K562 (cell line): ENCODE measurements around the gene FOXM1. TPM values are rescaled to one million over a fixed set of nuclear protein-coding genes. Genes with fewer than 3 reads are reported as not detected.

Experiments used
- ADNP ChIP-seq: fragments of 200-800 bp; sonication (Bioruptor generic); IDR thresholded peaks from 2 replicates; pipeline ENCODE4 v1.6.1; 2016; ENCODE audit warnings: missing genetic modification characterization, missing compliant biosample characterization
- BRD9 ChIP-seq: fragments of 450-650 bp; IDR thresholded peaks from 2 replicates; pipeline ENCODE4 v1.6.1; 2018; ENCODE audit warnings: low read depth; ENCODE audit not compliant: partially characterized antibody
- CBX5 ChIP-seq: IDR thresholded peaks from 2 replicates; pipeline ENCODE4 v1.6.1; 2014; ENCODE audit warnings: low read depth, borderline replicate concordance
- EHMT2 ChIP-seq: fragments of 450-650 bp; IDR thresholded peaks from 2 replicates; pipeline ENCODE4 v1.6.1; 2018; ENCODE audit warnings: antibody characterized with exemption
- ELK1 ChIP-seq: sonication (generic); formaldehyde crosslinking; IDR thresholded peaks from 2 replicates; pipeline ENCODE4 v1.8.1; 2022; ENCODE audit warnings: missing genetic modification reagents
- FOXO4 ChIP-seq: fragments of 450-650 bp; formaldehyde crosslinking; IDR thresholded peaks from 2 replicates; pipeline ENCODE4 v1.4.0; 2020; ENCODE audit warnings: mild to moderate bottlenecking, moderate library complexity
- KDM4B ChIP-seq, 2 experiments: fragments of 450-650 bp in 1 of 2; sonication (generic) in 1 of 2; IDR thresholded peaks; 2 replicates each; pipeline ENCODE4 v1.6.1; 2016 to 2017; ENCODE audit warnings: borderline replicate concordance in 2 of 2, antibody characterized with exemption in 1 of 2, low read depth in 1 of 2, mild to moderate bottlenecking in 1 of 2
- LCOR ChIP-seq: sonication (generic); formaldehyde crosslinking; IDR thresholded peaks from 2 replicates; pipeline ENCODE4 v1.8.0; 2022; ENCODE audit warnings: mild to moderate bottlenecking, missing genetic modification reagents
- MIER1 ChIP-seq: fragments of 450-650 bp; IDR thresholded peaks from 2 replicates; pipeline ENCODE4 v1.6.1; 2016; ENCODE audit warnings: antibody characterized with exemption, mild to moderate bottlenecking, low read depth
- MXD1 ChIP-seq: fragments of 250-450 bp; sonication (Bioruptor Pico); IDR thresholded peaks from 2 replicates; pipeline ENCODE4 v1.8.0; 2021; ENCODE audit warnings: borderline replicate concordance, mild to moderate bottlenecking, moderate library complexity; ENCODE audit not compliant: poor library complexity, severe bottlenecking
- NFATC3 ChIP-seq: fragments of 450-650 bp; IDR thresholded peaks from 2 replicates; pipeline ENCODE4 v1.6.1; 2017; ENCODE audit warnings: mild to moderate bottlenecking
- NR0B1 ChIP-seq: fragments of 450-650 bp; IDR thresholded peaks from one replicate; pipeline ENCODE4 v1.6.1; 2018; ENCODE audit warnings: mild to moderate bottlenecking, moderate library complexity; ENCODE audit not compliant: partially characterized antibody
- NR4A1 ChIP-seq, 2 experiments: fragments of 250-450 bp in 1 of 2; fragments of 450-650 bp in 1 of 2; sonication (Bioruptor Pico) in 1 of 2; IDR thresholded peaks; 2 replicates each; pipeline versions ENCODE4 v1.4.0 to v1.6.1; 2016 to 2020; ENCODE audit warnings: mild to moderate bottlenecking in 2 of 2, missing compliant biosample characterization in 1 of 2, missing genetic modification characterization in 1 of 2, moderate library complexity in 1 of 2
- SAFB ChIP-seq: fragments of 200-400 bp; formaldehyde crosslinking; IDR thresholded peaks from 2 replicates; pipeline ENCODE4 v1.6.1; 2017; ENCODE audit warnings: low read depth, low read length, borderline replicate concordance
- TAF1 ChIP-seq: IDR thresholded peaks from 2 replicates; pipeline ENCODE4 v1.6.1; 2011; ENCODE audit warnings: mild to moderate bottlenecking, low read length, moderate library complexity; ENCODE audit not compliant: insufficient read depth, control insufficient read depth, severe bottlenecking; ENCODE audit errors: extremely low read depth
- TFAM ChIP-seq: fragments of 250-450 bp; sonication (Bioruptor Pico); conservative IDR thresholded peaks from 2 replicates; pipeline ENCODE4 v1.5.0; 2021; ENCODE audit warnings: mild to moderate bottlenecking, moderate library complexity
- ZNF518B ChIP-seq: fragments of 250-450 bp; sonication (Bioruptor Pico); IDR thresholded peaks from 2 replicates; pipeline ENCODE4 v1.5.0; 2021; ENCODE audit warnings: mild to moderate bottlenecking, moderate library complexity
- ZNF696 ChIP-seq: fragments of 250-450 bp; sonication (Bioruptor Pico); conservative IDR thresholded peaks from 2 replicates; pipeline ENCODE4 v1.4.0; 2020; ENCODE audit warnings: mild to moderate bottlenecking, moderate library complexity
- ZNF780A ChIP-seq: fragments of 250-450 bp; sonication (Bioruptor Pico); IDR thresholded peaks from 2 replicates; pipeline ENCODE4 v1.5.0; 2021; ENCODE audit warnings: mild to moderate bottlenecking
- polyA plus RNA-seq, 8 experiments: library from polyadenylated mRNA; depleted of rRNA in 4 of 8; stranded (reverse) in 5 of 8; unstranded in 3 of 8; fragments of >200 nt; fragmentation: Nextera tagmentation in 2 of 8; fragmentation: Illumina TruSeq in 1 of 8; extraction: Ambion mirVana in 2 of 8; extraction: Trizol in 1 of 8; gene quantifications; 2 replicates each; pipeline versions ENCODE4 v1.2.1 to v1.2.3, GENCODE V29; 2011 to 2014; ENCODE audit warnings: inconsistent platforms in 1 of 8, missing spikeins in 1 of 8
- total RNA-seq, 7 experiments: library from RNA; depleted of rRNA in 6 of 7; stranded (reverse); fragments of >200 nt in 6 of 7; fragmentation: Illumina TruSeq in 2 of 7; extraction: Trizol in 2 of 7; gene quantifications; 2 replicates each; pipeline versions ENCODE4 v1.2.1 to v1.2.3, GENCODE V29; 2011 to 2021; ENCODE audit warnings: low replicate concordance in 1 of 7

FOXM1 gene
- total and polyA plus RNA-seq, 9 of the 15 experiments (the other 6 are each of a cell fraction or from before 2014, with no cell fraction given) = 8.9 to 46.9 (median 17.2) TPM

- TF ChIP-seq NR0B1 (no peak), SAFB (no peak), KDM4B (IDR thresholded peaks at IDR 0.05; ENCODE audit: borderline replicate concordance in 2 of 2, low read depth in 1 of 2) (no peak), TFAM (CRISPR knock-in tag) (no peak), ZNF780A (CRISPR knock-in tag) (no peak), MIER1 (no peak), TAF1 (peak; percentile 69), ZNF696 (CRISPR knock-in tag) (no peak), EHMT2 (no peak), FOXO4 (no peak), MXD1 (CRISPR knock-in tag) (peak; percentile 20), NR4A1 (CRISPR knock-in tag; IDR thresholded peaks at IDR 0.05) (no peak), NR4A1 (tag; IDR thresholded peaks at IDR 0.05) (no peak), BRD9 (no peak), ADNP (no peak), ZNF518B (no peak), LCOR (CRISPR knock-in tag) (peak; percentile 74; the same call in 1 of the 2 replicates), CBX5 (no peak), NFATC3 (no peak), ELK1 (no peak)
Observed at GRCh38 chr12:2812290-2813213, 64.4 kb downstream of the FOXM1 start, which contains the start of gene ITFG2 (continued).
